Fibroblast of pulmonary artery (primary cell): ENCODE results near the gene CAPN2.

ENCODE experiments used
- DNase-seq: peaks from one replicate; pipeline ENCODE4 v3.0.0-alpha.2; 2010; ENCODE audit warnings: low read depth
- H3K4me3 ChIP-seq: replicated peaks from 2 replicates; pipeline ENCODE4 v1.5.1; 2011; ENCODE audit warnings: low read depth, mild to moderate bottlenecking, control low read depth, low read length, moderate library complexity
- TF ChIP-seq, protein P1 (sequence below): IDR thresholded peaks from 2 replicates; pipeline ENCODE4 v1.5.1; 2011; ENCODE audit warnings: mild to moderate bottlenecking, control low read depth, low read length, inconsistent platforms; ENCODE audit errors: missing control alignments

CAPN2 gene

DNA sequence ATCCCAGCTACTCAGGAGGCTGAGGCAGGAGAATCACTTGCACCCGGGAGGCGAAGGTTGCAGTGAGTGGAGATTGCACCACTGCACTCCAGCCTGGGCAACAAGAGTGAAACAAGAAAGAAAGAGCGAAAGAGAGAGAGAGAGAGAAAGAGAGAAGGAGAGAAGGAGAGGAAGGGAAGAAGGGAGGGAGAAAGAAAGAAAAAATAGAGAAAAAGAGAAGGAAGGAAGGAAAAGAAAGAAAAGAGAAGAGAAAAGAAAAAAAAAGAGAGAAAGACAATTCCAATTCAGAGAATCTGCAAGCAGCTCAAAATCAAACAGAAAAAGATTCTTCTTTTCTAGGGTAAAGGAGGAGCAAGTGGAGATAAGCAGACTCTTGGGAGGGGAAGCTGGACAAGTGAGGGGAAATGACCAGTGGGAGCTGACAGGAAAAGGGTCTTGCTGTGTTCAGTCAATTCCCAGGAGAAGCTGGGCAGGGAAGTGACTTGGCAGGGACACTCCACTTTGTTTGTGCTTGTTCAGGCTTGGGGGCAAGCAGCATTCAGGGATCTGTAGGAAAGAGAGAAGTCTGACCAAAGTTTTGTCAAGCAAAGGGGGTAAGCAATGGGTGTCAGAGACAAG is 3.6 kb upstream of the CAPN2 start:
- TF ChIP-seq, protein P1, sequence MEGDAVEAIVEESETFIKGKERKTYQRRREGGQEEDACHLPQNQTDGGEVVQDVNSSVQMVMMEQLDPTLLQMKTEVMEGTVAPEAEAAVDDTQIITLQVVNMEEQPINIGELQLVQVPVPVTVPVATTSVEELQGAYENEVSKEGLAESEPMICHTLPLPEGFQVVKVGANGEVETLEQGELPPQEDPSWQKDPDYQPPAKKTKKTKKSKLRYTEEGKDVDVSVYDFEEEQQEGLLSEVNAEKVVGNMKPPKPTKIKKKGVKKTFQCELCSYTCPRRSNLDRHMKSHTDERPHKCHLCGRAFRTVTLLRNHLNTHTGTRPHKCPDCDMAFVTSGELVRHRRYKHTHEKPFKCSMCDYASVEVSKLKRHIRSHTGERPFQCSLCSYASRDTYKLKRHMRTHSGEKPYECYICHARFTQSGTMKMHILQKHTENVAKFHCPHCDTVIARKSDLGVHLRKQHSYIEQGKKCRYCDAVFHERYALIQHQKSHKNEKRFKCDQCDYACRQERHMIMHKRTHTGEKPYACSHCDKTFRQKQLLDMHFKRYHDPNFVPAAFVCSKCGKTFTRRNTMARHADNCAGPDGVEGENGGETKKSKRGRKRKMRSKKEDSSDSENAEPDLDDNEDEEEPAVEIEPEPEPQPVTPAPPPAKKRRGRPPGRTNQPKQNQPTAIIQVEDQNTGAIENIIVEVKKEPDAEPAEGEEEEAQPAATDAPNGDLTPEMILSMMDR, result no peak
- no peak for DNase-seq
- no peak overlapping the region for H3K4me3 ChIP-seq

DNA sequence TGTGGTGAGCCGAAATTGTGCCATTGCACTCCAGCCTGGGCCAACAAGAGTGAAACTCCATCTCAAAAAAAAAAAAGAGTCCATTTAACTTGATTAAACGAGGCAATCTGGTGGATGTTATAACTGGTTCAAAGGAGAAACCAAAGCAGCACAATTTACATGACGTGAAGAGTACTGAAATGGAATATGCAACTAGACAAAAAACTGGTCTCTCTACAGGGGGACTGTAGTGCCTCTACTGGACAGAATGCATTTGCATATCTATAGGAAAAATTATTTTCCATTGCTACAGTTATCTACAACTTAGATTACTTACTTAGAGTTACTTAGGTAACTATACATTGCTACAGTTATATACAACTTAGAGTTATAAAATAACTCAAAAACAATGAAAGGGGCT is 2.7 kb upstream of the CAPN2 start:
- H3K4me3 ChIP-seq, result no peak overlapping the region
- TF ChIP-seq, protein P1, result peak; percentile 56
- DNase-seq, result peak; percentile 51

DNA sequence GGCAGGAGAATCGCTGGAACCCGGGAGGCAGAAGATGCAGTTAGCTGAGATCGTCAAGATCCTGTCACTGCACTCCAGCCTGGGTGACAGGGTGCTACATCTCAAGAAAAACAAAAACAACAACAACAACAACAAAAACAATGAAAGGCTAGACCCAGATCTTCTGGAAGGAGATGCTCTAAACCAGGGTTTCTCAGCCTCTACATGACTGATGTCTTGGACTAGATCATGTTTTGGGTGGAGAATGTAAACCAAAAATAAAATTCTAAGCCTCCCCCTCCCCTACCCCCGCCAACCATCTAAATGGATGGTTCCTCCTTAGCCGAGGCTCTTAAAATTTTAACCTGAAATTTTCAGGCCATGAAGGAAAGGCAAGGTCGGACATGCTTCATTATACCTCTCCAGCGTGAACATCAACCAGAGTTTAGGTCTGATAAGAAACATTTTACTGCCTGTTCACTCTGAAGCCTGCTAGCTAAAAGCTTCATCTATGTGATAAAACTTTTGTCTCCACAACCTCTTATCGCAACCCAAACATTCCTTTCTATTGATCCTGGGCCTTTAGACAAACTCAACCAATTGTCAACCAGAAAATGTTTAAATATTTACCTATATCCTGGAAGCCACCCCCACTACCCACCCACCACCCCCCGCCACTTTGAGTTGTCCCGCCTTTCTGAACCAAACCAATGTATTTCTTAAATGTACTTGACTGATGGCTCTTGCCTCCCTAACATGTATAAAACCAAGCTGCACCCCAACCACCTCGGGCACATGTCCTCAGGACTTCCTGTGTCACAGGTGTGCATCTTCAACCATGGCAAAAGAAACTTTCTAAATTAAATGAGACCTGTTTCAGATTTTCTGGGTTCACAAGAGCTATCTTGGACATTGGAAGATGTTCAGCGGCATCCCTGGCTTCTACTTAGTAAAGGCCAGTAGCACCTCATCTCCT is 1.9 kb upstream of the CAPN2 start:
- TF ChIP-seq, protein P1, result no peak
- no peak for DNase-seq
- no peak overlapping the region for H3K4me3 ChIP-seq

DNA sequence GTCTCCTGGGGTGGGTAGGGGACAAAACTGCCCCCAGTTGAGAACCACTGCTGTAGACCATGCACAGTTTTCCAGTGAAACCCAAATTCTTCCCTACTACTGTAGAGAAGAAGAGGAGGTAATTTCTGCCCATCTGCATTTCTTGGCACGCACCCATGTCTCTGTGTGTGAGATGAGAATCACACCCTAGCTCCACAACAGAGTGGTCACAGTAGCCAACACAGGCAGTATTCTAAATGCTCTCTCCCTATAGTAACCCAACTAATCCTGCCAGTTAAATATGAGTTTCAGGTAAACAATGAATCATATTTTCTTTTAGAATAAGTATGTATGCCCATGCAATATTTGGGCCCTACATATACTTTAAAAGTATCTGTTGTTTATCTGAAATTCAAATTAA is 1.2 kb upstream of the CAPN2 start:
- H3K4me3 ChIP-seq, result no peak overlapping the region
- peak; percentile 37 for DNase-seq
- TF ChIP-seq, protein P1, result no peak

DNA sequence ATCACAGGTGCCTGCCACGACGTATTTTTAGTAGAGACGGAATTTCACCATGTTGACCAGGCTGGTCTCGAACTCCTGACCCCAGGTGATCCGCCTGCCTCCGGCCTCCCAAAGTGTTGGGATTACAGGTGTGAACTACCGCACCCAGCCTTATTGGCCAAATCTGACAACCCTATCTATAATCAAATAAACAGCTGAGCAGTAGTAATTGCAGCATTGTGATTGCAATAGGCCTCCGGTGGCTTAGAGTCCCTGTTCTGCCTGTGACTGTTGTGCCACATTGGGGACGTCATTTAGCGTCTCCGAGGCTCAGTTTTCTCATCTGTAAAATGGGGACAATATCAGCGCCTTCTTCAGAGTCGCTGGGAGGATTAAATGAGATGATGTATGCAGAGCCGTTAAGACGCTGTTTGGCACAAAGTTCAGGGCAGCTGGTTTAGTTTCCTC is 569 bp upstream of the CAPN2 start:
- no peak for DNase-seq
- TF ChIP-seq, protein P1, result no peak

DNA sequence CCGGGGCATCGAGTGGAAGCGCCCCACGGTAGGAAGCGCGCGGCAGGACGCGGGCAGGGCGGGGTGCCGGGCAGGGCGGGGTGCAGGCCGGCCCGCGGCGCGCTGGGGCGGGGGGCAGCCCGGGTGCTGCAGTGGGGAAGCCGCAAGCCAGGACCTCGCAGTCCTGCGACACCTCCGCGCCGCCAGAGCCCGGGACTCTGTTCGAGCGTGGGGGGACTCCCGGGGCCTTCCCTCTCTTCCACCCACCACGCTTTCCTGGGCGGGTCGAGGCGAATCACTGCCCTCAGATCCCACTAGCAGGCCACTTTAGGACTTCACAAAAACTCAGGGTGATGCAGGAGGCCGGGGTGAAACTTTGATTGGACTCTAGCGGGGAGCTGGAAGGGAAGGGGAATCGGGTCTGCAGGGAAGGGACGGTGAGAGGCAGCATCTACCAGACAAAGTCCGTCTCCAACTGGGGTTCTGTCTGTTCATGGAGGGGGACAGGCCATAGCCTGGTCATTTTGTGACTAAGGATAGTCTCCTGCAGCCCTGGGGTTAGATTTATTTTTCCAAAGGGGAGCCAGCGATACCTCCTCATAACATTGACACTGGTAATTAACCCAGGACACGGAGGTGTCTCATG is 623 bp downstream of the CAPN2 start:
- peak overlapping the region; percentile 80 for H3K4me3 ChIP-seq
- TF ChIP-seq, protein P1, result no peak
- DNase-seq, result peak; percentile 30

More for the DNA sequence above, 569 bp upstream of the CAPN2 start:
- peak overlapping the region; percentile 26 for H3K4me3 ChIP-seq
